Fibroblast of villous mesenchyme (primary cell): Measurements from ENCODE around the gene ABCB11. TPM values are rescaled to one million over a fixed set of nuclear protein-coding genes. Genes with fewer than 3 reads are reported as not detected.

Experiments
- DNase-seq: peaks from one replicate; pipeline ENCODE4 v3.0.0-alpha.2; 2010; ENCODE audit warnings: low read depth
- H3K4me3 ChIP-seq: 2 replicates; pipeline ENCODE4 v1.5.1; 2011; ENCODE audit warnings: low read depth, mild to moderate bottlenecking, low read length
- CTCF ChIP-seq: IDR thresholded peaks from 2 replicates; pipeline ENCODE4 v1.5.1; 2012; ENCODE audit warnings: low read depth, mild to moderate bottlenecking, low read length; ENCODE audit not compliant: insufficient read depth
- total RNA-seq: library from RNA; depleted of rRNA; stranded (reverse); fragments of >200 nt; gene quantifications from 2 replicates; pipeline ENCODE4 v1.2.3, GENCODE V29; 2012

Gene ABCB11
- total RNA-seq, 1 donor: under 0.01 TPM

- no peak for DNase-seq
- no peak overlapping the region for H3K4me3 ChIP-seq
- no peak for TF ChIP-seq CTCF
These were observed 102.9 kb downstream of the ABCB11 start for GRCh38 chr2:168928113-168928831.

- TF ChIP-seq CTCF: no peak
- DNase-seq: no peak
- H3K4me3 ChIP-seq: no peak overlapping the region
These were observed 104.3 kb downstream of the ABCB11 start for GRCh38 chr2:168926621-168927386.

DNA sequence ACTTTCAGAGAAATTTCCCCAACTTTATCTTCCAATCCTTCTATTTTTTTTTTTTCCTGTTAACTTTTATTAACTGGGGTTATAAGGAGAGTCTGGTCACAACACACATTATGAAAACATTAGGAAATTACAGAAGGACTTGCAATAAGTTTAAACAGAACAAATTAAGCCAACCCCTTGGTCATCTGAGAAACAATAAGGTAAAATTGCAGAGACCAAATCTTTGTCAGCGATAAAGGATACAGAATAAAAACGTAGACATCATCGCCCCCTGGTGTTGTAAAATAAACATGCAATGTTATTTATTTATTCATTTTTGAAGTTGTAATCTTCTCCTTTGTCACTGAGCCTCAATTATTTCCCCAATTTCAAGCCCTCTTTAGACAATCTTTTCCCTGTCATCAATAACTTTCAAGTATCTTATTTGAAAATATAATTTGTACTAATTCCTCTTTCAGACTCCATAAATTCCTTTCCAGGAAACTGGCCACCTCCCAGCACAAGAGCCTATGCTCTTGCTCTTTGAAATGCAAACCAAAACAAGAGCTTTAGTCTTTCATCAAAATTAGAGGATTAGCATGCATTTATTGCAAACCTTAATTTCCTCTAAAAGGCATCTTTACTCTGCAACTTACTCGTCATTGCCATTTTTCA, 110.5 kb downstream of the ABCB11 start:
- no peak overlapping the region for H3K4me3 ChIP-seq
- DNase-seq: peak; percentile 43
- TF ChIP-seq CTCF: peak; percentile 52

- TF ChIP-seq CTCF: no peak
- H3K4me3 ChIP-seq: no peak overlapping the region
- no peak for DNase-seq
These were observed 114.8 kb downstream of the ABCB11 start for GRCh38 chr2:168916331-168916675.

DNA sequence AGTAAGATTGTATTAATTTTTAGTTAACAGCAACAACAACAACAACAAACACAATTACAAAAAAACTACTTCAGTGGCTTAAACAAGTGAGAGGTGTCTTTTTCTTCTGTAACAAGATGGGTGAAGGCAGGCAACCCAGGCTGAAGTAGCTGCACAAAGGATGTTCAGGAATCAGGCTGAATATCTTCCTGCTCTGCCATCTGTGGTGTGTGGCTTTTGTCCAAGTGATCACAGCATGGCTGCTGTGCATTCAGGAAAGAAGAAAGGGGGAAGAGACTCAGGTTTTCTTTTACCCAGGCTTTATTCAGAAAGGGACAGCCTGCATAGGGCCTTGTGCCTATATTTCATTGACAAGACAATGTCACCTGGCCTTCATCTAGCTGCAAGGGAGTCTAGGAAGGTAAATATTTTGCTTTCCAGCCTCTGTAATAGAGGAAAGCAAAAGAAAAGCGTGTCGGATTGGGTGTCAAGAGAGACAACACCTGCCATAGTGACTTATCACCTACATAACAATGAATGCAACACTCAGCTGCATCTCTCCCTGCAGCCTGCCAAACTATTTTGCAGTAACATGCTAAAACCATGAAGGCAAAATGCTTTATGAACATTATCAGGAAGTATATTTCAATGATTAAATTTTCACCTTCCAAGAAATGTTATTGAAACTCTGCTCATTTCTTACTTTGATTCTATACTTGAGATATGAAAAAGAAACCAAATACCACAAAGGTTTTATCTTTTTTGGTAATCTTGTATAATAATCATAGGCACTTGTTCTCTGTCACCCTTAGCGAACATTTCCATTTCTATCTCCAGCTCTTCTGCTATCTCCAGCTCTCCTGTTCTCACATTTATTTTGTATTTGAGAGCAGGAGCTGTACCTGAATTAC, 115.4 kb downstream of the ABCB11 start:
- no peak for TF ChIP-seq CTCF
- no peak for DNase-seq
- H3K4me3 ChIP-seq: no peak overlapping the region

GRCh38 chr2:168913495-168913894, 117.6 kb downstream of the ABCB11 start:
- TF ChIP-seq CTCF: no peak
- DNase-seq: no peak
- no peak overlapping the region for H3K4me3 ChIP-seq
